HCT116 (cell line): Measurements from ENCODE around the gene CHKA. TPM values are rescaled to one million over a fixed set of nuclear protein-coding genes. Genes with fewer than 3 reads are reported as not detected.

Experiments used
- ATAC-seq: fragments of 200-7000 bp; cut with Tn5 transposase; 2 replicates; pipeline ENCODE4 v1.9.1; 2020; ENCODE audit warnings: mild to moderate bottlenecking, moderate library complexity
- BruUV-seq: library from RNA; stranded (reverse); fragments of 400-500 nt; replicated peaks from 2 replicates; lab custom pipeline; 2021; lab: Mats Ljungman, UMichigan
- CTCF ChIA-PET: fragments of 300-600 bp; sonication (Branson Sonifier 250); formaldehyde crosslinking; loops from one replicate; lab custom pipeline; 2021; ENCODE audit warnings: antibody characterized with exemption; lab: Charles Lee
- POLR2A ChIA-PET: fragments of 300-600, 350-600 bp; sonication (Branson Sonifier 250); formaldehyde crosslinking; loops from one replicate; lab custom pipeline; 2021; ENCODE audit warnings: antibody characterized with exemption; lab: Charles Lee
- RAD21 ChIA-PET, 2 experiments: fragments of 300-600 bp; sonication (Branson Sonifier 250); formaldehyde crosslinking; loops; one replicate each; lab custom pipeline; 2023; ENCODE audit warnings: low total read pairs in 2 of 2; ENCODE audit not compliant: uncharacterized antibody in 2 of 2, unreplicated experiment in 2 of 2, low non-redundant PET in 1 of 2; lab: Charles Lee
- DNase-seq: peaks from one replicate; pipeline ENCODE4 v3.0.0-alpha.2; 2010; ENCODE audit warnings: low read depth, low spot score
- H2AFZ ChIP-seq: fragments of 200-600 bp; shearing (Covaris generic), sonication (generic); 2 replicates; pipeline ENCODE4 v1.6.1; 2017; ENCODE audit warnings: low read depth, mixed run types, mixed read lengths, antibody characterized with exemption, low read length; ENCODE audit not compliant: poor library complexity, severe bottlenecking
- H3K27ac ChIP-seq: 2 replicates; pipeline ENCODE4 v1.5.1; 2012; ENCODE audit warnings: low read depth, low read length
- H3K27me3 ChIP-seq: fragments of 200-600 bp; sonication (generic); 2 replicates; pipeline ENCODE4 v1.6.1; 2016; ENCODE audit warnings: mixed run types, low read length, mixed read lengths; ENCODE audit not compliant: insufficient read depth
- H3K36me3 ChIP-seq, 2 experiments: fragments of 200-500 bp in 1 of 2; fragments of 200-600 bp in 1 of 2; sonication (Bioruptor generic) in 1 of 2; sonication (generic) in 1 of 2; 2 replicates each; pipeline versions ENCODE4 v1.5.1 to v1.6.1; 2014 to 2016; ENCODE audit warnings: low read length in 2 of 2, inconsistent platforms in 1 of 2, mixed read lengths in 1 of 2, mixed run types in 1 of 2; ENCODE audit not compliant: insufficient read depth in 2 of 2, control insufficient read depth in 1 of 2
- H3K4me1 ChIP-seq, 2 experiments: fragments of 200-600 bp in 1 of 2; sonication (generic) in 1 of 2; 2 replicates each; pipeline versions ENCODE4 v1.5.1 to v1.6.1; 2012 to 2017; ENCODE audit warnings: low read length in 2 of 2, inconsistent platforms in 1 of 2, mild to moderate bottlenecking in 1 of 2, mixed read lengths in 1 of 2, mixed run types in 1 of 2, moderate library complexity in 1 of 2; ENCODE audit not compliant: insufficient read depth in 2 of 2, control insufficient read depth in 1 of 2
- H3K4me2 ChIP-seq: fragments of 200-600 bp; sonication (generic); 2 replicates; pipeline ENCODE4 v1.6.1; 2017; ENCODE audit warnings: mixed run types, low read length, mixed read lengths
- H3K4me3 ChIP-seq, 2 experiments: fragments of 200-600 bp in 1 of 2; sonication (generic) in 1 of 2; replicated peaks in 1 of 2; 2 replicates each; pipeline ENCODE4 v1.5.1; 2011 to 2016; ENCODE audit warnings: low read length in 2 of 2, control low read depth in 1 of 2, low read depth in 1 of 2, mild to moderate bottlenecking in 1 of 2, mixed read lengths in 1 of 2, mixed run types in 1 of 2
- H3K79me2 ChIP-seq: fragments of 200-600 bp; sonication (generic); 2 replicates; pipeline ENCODE4 v1.6.1; 2017; ENCODE audit warnings: mild to moderate bottlenecking, mixed run types, low read length, moderate library complexity, mixed read lengths; ENCODE audit not compliant: insufficient read depth
- H3K9ac ChIP-seq: fragments of 200-600 bp; sonication (generic); 2 replicates; pipeline ENCODE4 v1.6.1; 2016; ENCODE audit warnings: low read length, mixed read lengths
- H3K9me2 ChIP-seq: fragments of 200-600 bp; sonication (generic), shearing (Covaris generic); 2 replicates; pipeline ENCODE4 v1.6.1; 2017; ENCODE audit warnings: mixed run types, mild to moderate bottlenecking, moderate library complexity; ENCODE audit not compliant: insufficient read depth
- H3K9me3 ChIP-seq, 2 experiments: fragments of 200-500 bp in 1 of 2; fragments of 200-600 bp in 1 of 2; sonication (Bioruptor generic) in 1 of 2; sonication (generic) in 1 of 2; 2 replicates each; pipeline ENCODE4 v1.6.1; 2014 to 2017; ENCODE audit warnings: low read length in 2 of 2, mixed read lengths in 2 of 2, inconsistent platforms in 1 of 2, low read depth in 1 of 2, mild to moderate bottlenecking in 1 of 2, mixed run types in 1 of 2, moderate library complexity in 1 of 2; ENCODE audit not compliant: control insufficient read depth in 1 of 2, insufficient read depth in 1 of 2
- H4K20me1 ChIP-seq: fragments of 200-600 bp; sonication (generic), shearing (Covaris generic); 2 replicates; pipeline ENCODE4 v1.6.1; 2017; ENCODE audit warnings: mixed run types, mild to moderate bottlenecking, moderate library complexity; ENCODE audit not compliant: insufficient read depth
- CBX3 ChIP-seq: IDR thresholded peaks from 2 replicates; pipeline ENCODE4 v1.6.1; 2012; ENCODE audit warnings: low read depth
- SIN3A ChIP-seq: IDR thresholded peaks from 2 replicates; pipeline ENCODE4 v1.6.1; 2012; ENCODE audit warnings: low read depth
- SRF ChIP-seq: IDR thresholded peaks from 2 replicates; pipeline ENCODE4 v1.6.1; 2012; ENCODE audit warnings: low read depth
- intact Hi-C: fragments of 100-400 bp; cut with micrococcal nuclease; formaldehyde crosslinking; loops from 2 replicates; pipeline ENCODE4 v1.10.0; 2022
- total RNA-seq: library from RNA; stranded (reverse); gene quantifications from one replicate; pipeline ENCODE4 v1.2.1, GENCODE V29; 2021; ENCODE audit not compliant: unreplicated experiment
- TF ChIP-seq, protein P1 (sequence below), 3 experiments: fragments of 200-600 bp in 1 of 3; sonication (generic) in 1 of 3; IDR thresholded peaks in 2 of 3; conservative IDR thresholded peaks in 1 of 3; 2 replicates each; pipeline ENCODE4 v1.5.1; 2012 to 2017; ENCODE audit warnings: low read depth in 2 of 3, low read length in 2 of 3, antibody characterized with exemption in 1 of 3, borderline replicate concordance in 1 of 3, control low read depth in 1 of 3, mild to moderate bottlenecking in 1 of 3, mixed read lengths in 1 of 3, mixed run types in 1 of 3, moderate library complexity in 1 of 3; ENCODE audit not compliant: insufficient read depth in 1 of 3

CHKA gene
- total RNA-seq, 1 experiment from 2014 or later, result 33.1 TPM

GRCh38 chr11:68021167-68021787 lies 99.9 kb downstream of the CHKA start:
- no peaks in the 10 kb centered on the region for H4K20me1 ChIP-seq
- H3K27me3 ChIP-seq, result no peaks in the 10 kb centered on the region
- intact Hi-C loops, result no loop called here
- TF ChIP-seq SRF, result no peak
- no peak for TF ChIP-seq SIN3A
- TF ChIP-seq, protein P1, sequence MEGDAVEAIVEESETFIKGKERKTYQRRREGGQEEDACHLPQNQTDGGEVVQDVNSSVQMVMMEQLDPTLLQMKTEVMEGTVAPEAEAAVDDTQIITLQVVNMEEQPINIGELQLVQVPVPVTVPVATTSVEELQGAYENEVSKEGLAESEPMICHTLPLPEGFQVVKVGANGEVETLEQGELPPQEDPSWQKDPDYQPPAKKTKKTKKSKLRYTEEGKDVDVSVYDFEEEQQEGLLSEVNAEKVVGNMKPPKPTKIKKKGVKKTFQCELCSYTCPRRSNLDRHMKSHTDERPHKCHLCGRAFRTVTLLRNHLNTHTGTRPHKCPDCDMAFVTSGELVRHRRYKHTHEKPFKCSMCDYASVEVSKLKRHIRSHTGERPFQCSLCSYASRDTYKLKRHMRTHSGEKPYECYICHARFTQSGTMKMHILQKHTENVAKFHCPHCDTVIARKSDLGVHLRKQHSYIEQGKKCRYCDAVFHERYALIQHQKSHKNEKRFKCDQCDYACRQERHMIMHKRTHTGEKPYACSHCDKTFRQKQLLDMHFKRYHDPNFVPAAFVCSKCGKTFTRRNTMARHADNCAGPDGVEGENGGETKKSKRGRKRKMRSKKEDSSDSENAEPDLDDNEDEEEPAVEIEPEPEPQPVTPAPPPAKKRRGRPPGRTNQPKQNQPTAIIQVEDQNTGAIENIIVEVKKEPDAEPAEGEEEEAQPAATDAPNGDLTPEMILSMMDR (IDR thresholded peaks at IDR 0.05 in 2 of 3, conservative IDR thresholded peaks at IDR 0.05 in 1 of 3; ENCODE audit: borderline replicate concordance in 1 of 3, insufficient read depth in 1 of 3, low read depth in 2 of 3, low read length in 2 of 3), result peak in 2 of 3 experiments; percentile 47 to 50; a peak in 4 of 6 replicates
- TF ChIP-seq, all 23 proteins: peak for 1
- Histone ChIP-seq H3K79me2 (no peaks in the 10 kb centered on the region), H3K4me3 (no peak overlapping the region), H3K4me1 (peaks cover 35 to 61% of the 10 kb centered on the region in 2 experiments), H2AFZ (no peak overlapping the region), H3K27ac (peak overlapping the region; percentile 60; the same call in 1 of the 2 replicates), H3K36me3 (no peaks in the 10 kb centered on the region), H3K9me3 (no peaks in the 10 kb centered on the region; a peak in 1 of 4 replicates), H3K4me2 (peak overlapping the region; percentile 44), H3K9me2 (no peaks in the 10 kb centered on the region), H3K9ac (no peak overlapping the region)
- DNase-seq, result no peak
- ChIA-PET POLR2A (interaction anchor here (1.1 kb wide), 1 partner anchor 11 kb away, joined by 3 read pairs; the partner anchor contains the start of gene ALDH3B1), RAD21 (interaction anchor here in 1 of 2 experiments (2.0 kb wide), 1 partner anchor 11 kb away, joined by 7 read pairs; the partner anchor contains the start of gene ALDH3B1), CTCF (interaction anchor here (2.2 kb wide), 1 partner anchor 12 kb away, joined by 9 read pairs; the partner anchor contains the start of gene ALDH3B1)
- no TSS peak for BruUV-seq
- peak; percentile 49 for ATAC-seq

GRCh38 chr11:68020575-68020974 lies 100.6 kb downstream of the CHKA start:
- Histone ChIP-seq H3K27ac (peak overlapping the region; percentile 60), H3K4me1 (peaks cover 38 to 60% of the 10 kb centered on the region in 2 experiments), H3K36me3 (no peaks in the 10 kb centered on the region), H3K9ac (peak overlapping the region; percentile 7; the same call in 1 of the 2 replicates), H3K27me3 (no peaks in the 10 kb centered on the region), H4K20me1 (no peaks in the 10 kb centered on the region), H3K4me2 (peak overlapping the region; percentile 44), H3K79me2 (no peaks in the 10 kb centered on the region), H3K4me3 (no peak overlapping the region), H3K9me2 (no peaks in the 10 kb centered on the region), H3K9me3 (no peaks in the 10 kb centered on the region; a peak in 1 of 4 replicates), H2AFZ (no peak overlapping the region)
- ChIA-PET CTCF (interaction anchor here (0.5 to 2.2 kb wide), 2 partner anchors 11 to 146 kb away, joined by 3 to 9 read pairs; partner anchors contain the start of gene ALDH3B1), RAD21 (interaction anchor here in 1 of 2 experiments (0.8 kb wide), 1 partner anchor 11 kb away, joined by 3 read pairs; the partner anchor contains the start of gene ALDH3B1), POLR2A (no interaction called here)
- TF ChIP-seq, protein P1 (IDR thresholded peaks at IDR 0.05 in 2 of 3, conservative IDR thresholded peaks at IDR 0.05 in 1 of 3; ENCODE audit: borderline replicate concordance in 1 of 3, insufficient read depth in 1 of 3, low read depth in 2 of 3, low read length in 2 of 3), result peak in 2 of 3 experiments; percentile 46 to 49; a peak in 4 of 6 replicates
- no peak for TF ChIP-seq CBX3
- DNase-seq (no peak), ATAC-seq (peak; percentile 70)
- intact Hi-C loops, result no loop called here
- no TSS peak for BruUV-seq
